Left lobe of liver (tissue), 2 donors: ENCODE data around the gene FRMD4A. TPM values are rescaled to one million over a fixed set of nuclear protein-coding genes. Genes with fewer than 3 reads are reported as not detected.
A peak's percentile ranks its signal among the peaks of the same experiment; 100 is the strongest.

Experiments
- ATAC-seq: fragments of 200-7000 bp; cut with Tn5 transposase; one replicate; pipeline ENCODE4 v1.9.1; 2020; ENCODE audit warnings: mild to moderate bottlenecking, moderate library complexity
- DNase-seq: peaks from one replicate; pipeline ENCODE4 v3.0.0-alpha.2; 2020; ENCODE audit warnings: low spot score
- total RNA-seq: library from RNA; stranded (reverse); gene quantifications from one replicate; pipeline ENCODE4 v1.2.1, GENCODE V29; 2021
- donor health status: DM: no; HTN: no; CAD: no; lungs with moderate emphysema.
- donor health status: DM: no; HTN: yes; CAD: no.

The FRMD4A gene
- total RNA-seq, 1 donor from 2014 or later = 13.8 TPM

- ATAC-seq (no peak), DNase-seq (no peak)
Observed at GRCh38 chr10:13741438-13741837, 589.3 kb downstream of the FRMD4A start.

- ATAC-seq (no peak), DNase-seq (no peak)
Observed at GRCh38 chr10:13740461-13740860, 590.3 kb downstream of the FRMD4A start.

- DNase-seq (no peak), ATAC-seq (no peak)
Observed at GRCh38 chr10:13739183-13739582, 591.5 kb downstream of the FRMD4A start.

- DNase-seq = no peak
- ATAC-seq = no peak
Observed at GRCh38 chr10:13736506-13736905, 594.2 kb downstream of the FRMD4A start.

GRCh38 chr10:13734151-13734550, 596.6 kb downstream of the FRMD4A start:
- DNase-seq (no peak), ATAC-seq (no peak)

- ATAC-seq = no peak
Observed at GRCh38 chr10:13733071-13733470, 597.7 kb downstream of the FRMD4A start.

GRCh38 chr10:13732465-13732881, 598.3 kb downstream of the FRMD4A start:
- ATAC-seq = no peak
- DNase-seq = no peak

More at GRCh38 chr10:13733071-13733470, 597.7 kb downstream of the FRMD4A start:
- DNase-seq = no peak

GRCh38 chr10:13731799-13732198, 598.9 kb downstream of the FRMD4A start:
- no peak for ATAC-seq
- DNase-seq = no peak

GRCh38 chr10:13730956-13731355, 599.8 kb downstream of the FRMD4A start:
- ATAC-seq = no peak
- DNase-seq = no peak

- DNase-seq (no peak), ATAC-seq (no peak)
Observed at GRCh38 chr10:13730306-13730652, 600.4 kb downstream of the FRMD4A start.

GRCh38 chr10:13729586-13730305, 601.0 kb downstream of the FRMD4A start:
- ATAC-seq = no peak

GRCh38 chr10:13728898-13729535, 601.7 kb downstream of the FRMD4A start:
- no peak for DNase-seq
- no peak for ATAC-seq

More at GRCh38 chr10:13729586-13730305, 601.0 kb downstream of the FRMD4A start:
- DNase-seq = no peak

GRCh38 chr10:13725594-13725993, 605.1 kb downstream of the FRMD4A start:
- no peak for ATAC-seq
- DNase-seq = no peak

GRCh38 chr10:13724484-13724883, 606.2 kb downstream of the FRMD4A start:
- no peak for DNase-seq
- no peak for ATAC-seq

- no peak for ATAC-seq
- no peak for DNase-seq
Observed at GRCh38 chr10:13722747-13723653, 607.7 kb downstream of the FRMD4A start.

- ATAC-seq (no peak), DNase-seq (no peak)
Observed at GRCh38 chr10:13721486-13721885, 609.2 kb downstream of the FRMD4A start.

GRCh38 chr10:13720699-13721098, 610.0 kb downstream of the FRMD4A start:
- ATAC-seq (no peak), DNase-seq (no peak)

GRCh38 chr10:13719425-13719824, 611.3 kb downstream of the FRMD4A start:
- no peak for ATAC-seq

GRCh38 chr10:13718820-13719219, 611.9 kb downstream of the FRMD4A start:
- ATAC-seq (no peak), DNase-seq (no peak)

More at GRCh38 chr10:13719425-13719824, 611.3 kb downstream of the FRMD4A start:
- DNase-seq = no peak

GRCh38 chr10:13717936-13718772, 612.6 kb downstream of the FRMD4A start:
- ATAC-seq (peak; percentile 90), DNase-seq (peak; percentile 78)

- DNase-seq = no peak
- ATAC-seq = peak; percentile 41
Observed at GRCh38 chr10:13717571-13717935, 613.2 kb downstream of the FRMD4A start.
